ENCODE results near the gene ADAD2. TPM values are rescaled to one million over a fixed set of nuclear protein-coding genes. Genes with fewer than 3 reads are reported as not detected.

ADAD2 gene
- 1 to 10 TPM in 4 of 12 donors, under 1 TPM in 5, not detected in 3; 0.37 to 2.4 (median 0.88) TPM for polyA plus RNA-seq (ENCODE audit: insufficient read length in 12 of 12)
- long read RNA-seq, donor 1: 0 reads
- long read RNA-seq, donor 2, partial matches to known transcripts: 0 of 1 reads
- long read RNA-seq, donor 2, other reads (novel, unspliced or antisense): 0 of 1 reads
- long read RNA-seq, donor 3: 0 reads
- long read RNA-seq, donor 4: 0 reads
- long read RNA-seq, donor 5: 0 reads
- long read RNA-seq, donor 6: 0 reads
- long read RNA-seq, donor 7: 0 reads
- long read RNA-seq, donor 8: 0 reads
- long read RNA-seq, donor 9: 0 reads
- long read RNA-seq, donor 10: 0 reads
- long read RNA-seq, donor 11: 0 reads

DNA sequence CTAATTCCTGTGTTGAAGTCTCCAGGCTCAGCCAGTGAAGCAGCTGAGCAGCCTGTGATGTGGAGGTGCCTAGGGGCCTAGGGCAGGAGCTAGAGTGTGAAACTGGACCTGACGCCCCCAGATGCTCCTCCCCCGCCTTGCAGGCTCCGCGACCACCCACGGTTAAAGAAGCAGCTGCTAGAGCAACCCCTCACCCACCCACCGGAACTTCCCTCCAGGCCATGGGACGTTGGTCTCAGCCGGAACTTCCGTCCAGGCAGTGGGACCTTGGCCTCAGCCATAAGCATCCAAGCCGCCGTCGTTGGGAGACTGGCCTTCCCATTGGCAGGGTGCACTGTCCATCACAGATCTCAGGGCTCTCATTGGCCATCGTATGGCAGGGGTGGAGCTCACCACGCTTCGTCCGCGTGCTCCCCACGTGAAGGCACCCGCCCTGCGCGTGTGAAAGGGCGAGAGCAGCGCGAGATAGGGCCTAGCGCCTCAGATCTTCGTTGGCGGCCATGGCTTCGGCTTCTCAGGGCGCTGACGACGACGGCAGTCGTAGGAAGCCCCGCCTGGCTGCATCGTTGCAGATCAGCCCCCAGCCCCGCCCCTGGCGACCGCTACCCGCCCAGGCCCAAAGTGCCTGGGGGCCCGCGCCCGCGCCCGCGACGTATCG, at the start of gene ADAD2:
ADAD2 (plus strand) TSS at position 427 of the 658 bp plus-strand sequence; CDS start at position 501, 74 bp downstream.
- DNase-seq: no peak

DNA sequence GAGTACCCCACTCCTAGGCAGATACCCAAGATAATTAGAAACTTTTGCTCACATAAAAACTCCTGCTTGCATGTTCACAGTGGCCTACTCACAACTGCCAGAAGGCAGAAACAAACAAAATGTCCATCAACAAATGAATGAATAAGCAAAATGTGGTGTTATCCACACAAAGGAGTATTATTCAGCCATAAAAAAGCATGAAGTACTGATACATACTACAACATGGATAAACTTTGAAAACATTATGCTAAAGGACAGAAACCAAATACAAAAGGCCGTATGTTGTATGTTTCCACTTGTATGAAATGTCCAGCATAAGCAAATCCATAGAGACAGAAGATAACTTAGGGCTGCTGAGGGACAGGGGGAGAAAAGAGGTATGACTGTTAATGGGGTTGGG, 47.9 kb upstream of the ADAD2 start:
- no peak for DNase-seq

DNA sequence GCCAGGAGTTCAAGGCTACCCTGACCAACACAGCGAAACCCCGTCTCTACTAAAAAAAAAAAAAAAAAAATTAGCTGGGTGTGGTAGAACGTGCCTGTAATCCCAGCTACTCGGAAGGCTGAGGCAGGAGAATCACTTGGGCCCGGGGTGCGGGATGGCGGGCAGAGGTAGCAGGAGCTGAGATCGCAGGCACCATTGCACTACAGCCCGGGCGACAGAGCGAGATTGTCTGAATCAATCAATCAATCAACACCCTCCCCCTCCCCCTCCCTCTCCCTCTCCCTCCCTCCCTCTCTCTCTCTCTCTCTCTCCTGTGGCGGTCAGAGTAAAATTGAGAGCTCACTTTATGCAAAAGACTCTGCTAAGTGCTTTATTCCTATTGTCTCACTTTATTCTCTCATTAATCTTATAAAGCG, 47.2 kb upstream of the ADAD2 start:
- no peak for DNase-seq

DNA sequence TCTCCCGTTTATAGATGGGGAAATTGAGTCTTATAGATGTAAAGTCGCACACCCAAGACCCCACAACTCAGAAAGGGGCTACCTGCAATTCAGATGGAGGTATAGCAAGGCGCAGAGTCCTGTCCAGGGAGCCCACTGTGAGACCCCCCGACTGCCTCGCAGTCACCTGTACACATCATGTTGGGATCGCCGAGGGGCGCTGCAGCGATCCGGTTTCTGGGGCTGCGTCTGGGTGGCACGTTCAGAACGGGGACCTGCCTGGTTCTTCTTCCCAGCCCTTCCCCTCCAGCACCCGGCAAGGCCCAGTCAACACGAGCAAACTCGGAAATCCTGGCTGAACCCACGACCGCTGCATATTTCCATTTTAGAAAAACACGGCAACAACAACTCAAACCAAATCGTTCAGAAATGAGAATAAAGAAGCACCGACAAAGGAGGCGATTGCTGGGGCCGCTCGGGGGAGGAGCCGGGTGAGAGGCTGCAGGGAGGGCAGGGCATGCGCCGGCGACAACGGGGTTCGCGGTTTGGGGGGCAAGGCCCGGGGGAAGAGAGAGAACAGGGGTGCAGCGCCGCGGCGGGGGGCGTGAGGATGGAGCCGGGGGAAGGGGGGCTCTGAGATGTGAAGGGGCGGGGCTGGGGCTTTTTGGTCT, 46.6 kb upstream of the ADAD2 start:
- DNase-seq: peak; percentile 22

DNA sequence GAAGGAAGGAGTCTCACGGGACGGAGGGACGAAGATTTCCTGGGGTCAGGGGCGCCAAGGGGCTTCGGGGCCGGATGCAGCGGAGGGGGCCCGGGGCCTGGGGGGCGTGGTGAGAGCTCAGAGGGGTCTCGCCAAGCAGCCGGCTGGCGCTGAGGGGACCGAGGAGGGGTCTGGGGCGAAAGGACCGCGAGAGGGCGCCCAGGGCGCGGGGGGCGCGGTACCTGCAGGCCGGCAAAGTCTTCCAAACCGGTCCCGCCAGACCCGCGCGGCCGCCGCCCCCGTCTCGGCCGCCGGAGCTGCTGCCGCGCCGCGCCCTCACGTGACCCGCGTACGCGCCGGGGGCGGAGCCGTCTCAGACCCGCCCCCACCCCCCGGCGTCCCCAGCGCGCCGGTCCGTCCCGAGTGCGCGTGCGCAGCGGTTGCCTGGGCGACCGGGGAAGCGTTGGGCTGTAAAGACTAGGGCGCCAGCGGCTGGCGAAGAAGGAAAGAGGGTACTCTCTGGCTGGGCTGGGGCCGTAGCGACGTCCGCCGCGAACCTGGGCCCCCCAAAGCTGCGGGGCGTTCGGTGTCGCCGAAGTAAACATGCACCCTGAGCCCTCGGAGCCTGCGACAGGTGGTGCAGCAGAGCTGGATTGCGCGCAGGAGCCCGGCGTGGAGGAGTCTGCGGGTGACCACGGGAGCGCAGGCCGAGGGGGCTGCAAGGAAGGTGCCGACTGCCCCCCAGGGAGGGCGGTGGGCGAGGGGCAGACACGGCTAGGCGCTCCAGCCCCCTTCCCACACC, 45.9 kb upstream of the ADAD2 start, which contains the start of the genes DNAAF1 and HSDL1:
DNAAF1 (plus strand) TSS at position 450 of the 781 bp plus-strand sequence; CDS start at position 583, 133 bp downstream.
HSDL1 (minus strand) TSS at position 319 of the 781 bp plus-strand sequence. CDS start 13,856 bp downstream, outside the sequence.
- DNase-seq: peak; percentile 88

DNA sequence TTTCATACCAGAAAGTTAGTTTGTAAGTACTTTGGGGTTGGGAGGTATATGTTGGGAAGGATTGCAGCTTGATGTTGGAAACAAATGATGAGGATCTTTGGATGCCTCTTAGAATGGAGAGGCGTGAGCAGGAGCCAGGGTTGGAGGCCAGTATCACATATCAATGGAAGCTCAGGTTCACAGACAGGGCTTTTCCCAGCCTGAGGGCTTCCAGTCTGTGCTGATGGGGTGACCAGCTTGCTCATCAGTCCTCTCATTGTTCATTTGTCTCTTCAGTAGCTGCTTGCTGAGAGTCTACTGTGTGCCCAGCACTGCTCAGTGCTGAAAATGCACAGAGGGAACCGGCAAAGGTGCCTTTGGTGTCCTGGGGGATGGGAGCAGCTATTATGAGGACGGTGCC, 40.0 kb upstream of the ADAD2 start:
- DNase-seq: no peak

DNA sequence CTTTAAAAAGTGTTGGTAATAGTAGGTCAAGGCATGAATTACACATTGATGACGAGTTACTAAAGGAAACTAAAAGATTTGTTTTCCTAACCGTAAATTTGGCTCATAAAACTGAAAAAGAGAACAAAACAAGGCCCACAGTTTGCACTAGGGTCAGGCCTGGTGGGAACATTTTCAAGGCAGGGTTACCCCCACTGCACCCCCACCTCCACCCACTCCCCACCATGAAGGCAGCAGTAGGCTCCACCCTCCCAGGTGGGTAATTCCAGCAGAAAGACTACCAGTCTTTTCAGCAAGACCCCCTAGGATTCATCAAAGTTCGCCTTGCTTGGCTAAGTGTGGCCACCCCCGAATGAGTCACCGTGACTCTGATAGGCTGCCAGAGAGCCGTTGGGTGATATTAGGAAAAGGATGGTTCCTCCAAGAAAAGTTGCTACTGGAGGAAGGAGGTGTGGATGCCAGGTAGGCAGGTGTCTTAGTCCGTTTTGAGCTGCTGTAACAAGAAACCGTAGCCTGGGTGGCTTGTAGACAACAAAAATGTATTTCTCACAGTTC, 37.2 kb upstream of the ADAD2 start:
- DNase-seq: no peak

DNA sequence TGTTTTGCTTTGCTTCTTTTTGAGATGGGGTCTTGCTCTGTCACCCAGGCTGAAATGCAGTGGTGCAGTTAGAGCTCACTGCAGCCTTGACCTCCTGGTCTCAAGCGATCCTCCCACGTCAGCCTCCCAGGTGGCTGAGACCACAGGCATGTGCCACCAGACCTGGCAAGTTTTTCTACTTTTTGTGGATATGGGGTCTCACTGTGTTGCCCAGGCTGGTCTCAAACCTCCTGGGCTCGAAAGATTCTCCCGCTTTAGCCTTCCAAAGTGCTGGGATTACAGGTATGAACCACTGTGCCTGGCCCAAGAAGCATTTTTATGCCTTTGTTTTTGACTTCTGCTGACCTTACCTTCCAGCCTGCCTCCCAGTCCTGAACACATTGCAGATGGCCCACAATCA, 35.7 kb upstream of the ADAD2 start:
- DNase-seq: no peak

DNA sequence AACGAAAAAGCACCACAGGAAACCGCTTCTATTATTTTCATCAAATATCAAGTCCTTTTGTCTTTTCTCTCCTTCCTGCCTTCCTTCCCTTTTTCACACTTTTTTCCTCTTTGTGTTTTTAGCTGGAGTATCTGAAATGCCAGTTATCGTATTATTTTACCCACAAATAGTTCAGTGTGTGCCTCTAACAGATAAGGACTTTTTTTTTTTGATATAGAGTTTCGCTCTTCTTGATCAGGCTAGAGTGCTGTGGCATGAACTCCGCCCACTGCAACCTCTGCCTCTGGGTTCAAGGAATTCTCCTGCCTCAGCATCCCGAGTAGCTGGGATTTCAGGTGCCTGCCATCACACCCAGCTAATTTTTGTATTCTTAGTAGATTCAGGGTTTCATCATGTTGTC, 35.2 kb upstream of the ADAD2 start:
- DNase-seq: no peak

DNA sequence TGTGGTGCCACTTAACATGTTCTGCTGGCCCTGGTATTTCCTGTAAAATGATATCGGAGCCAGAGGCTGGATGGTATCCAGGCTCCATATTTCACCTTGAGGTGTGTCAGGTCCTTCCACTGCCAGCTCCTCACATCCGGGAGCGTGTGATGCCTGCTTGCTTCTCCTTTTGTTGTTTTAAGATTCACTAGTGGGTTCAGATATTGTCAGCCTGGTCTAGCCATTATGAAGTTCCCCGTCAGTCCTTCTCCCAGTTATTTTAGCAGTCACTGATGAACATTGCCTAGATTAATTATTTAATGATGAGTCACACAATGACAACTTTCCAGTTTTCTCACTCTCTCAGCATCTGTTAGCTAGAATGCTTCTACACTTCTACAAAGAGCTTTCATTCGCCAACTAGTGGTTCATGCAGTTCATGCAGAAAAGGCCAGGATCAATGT, 34.6 kb upstream of the ADAD2 start:
- no peak for DNase-seq

DNA sequence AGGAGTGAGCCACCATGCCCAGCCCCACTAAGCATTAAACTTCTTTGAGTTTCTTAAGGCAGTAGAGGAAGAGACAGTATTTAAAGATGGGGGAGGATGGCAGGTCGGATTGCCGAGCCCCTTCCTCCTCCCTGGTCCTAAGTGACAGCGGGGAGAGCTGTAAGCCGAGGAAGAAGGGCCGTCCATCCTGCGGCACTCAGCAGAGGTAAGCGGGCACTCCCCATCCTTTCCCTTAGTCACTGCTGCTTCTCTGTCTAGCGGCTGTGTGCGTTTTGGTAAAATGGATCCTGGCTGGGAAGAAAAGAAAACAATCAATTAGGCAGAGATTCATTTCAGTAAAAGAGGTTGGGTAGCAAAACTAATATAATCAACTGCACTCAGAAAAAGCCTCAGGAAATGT, 31.9 kb upstream of the ADAD2 start:
- no peak for DNase-seq

DNA sequence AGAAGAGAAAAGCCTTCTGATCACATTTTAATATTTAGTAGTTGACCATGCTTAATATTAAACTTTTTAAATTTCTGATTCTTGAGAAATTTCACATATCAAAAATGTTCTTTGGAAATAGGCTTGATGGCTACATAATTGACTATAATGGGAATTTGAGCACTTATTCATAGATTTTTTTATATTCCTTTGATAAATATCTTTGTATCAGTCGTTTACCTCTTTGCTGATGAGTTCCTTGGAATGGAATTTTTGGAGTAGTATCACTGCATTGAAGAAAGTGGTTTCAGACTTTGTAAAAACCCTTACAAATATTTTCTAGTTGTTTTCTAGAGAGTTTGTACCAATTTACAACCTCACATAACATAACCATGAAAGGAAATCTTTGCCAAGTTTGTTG, 31.2 kb upstream of the ADAD2 start:
- DNase-seq: no peak

DNA sequence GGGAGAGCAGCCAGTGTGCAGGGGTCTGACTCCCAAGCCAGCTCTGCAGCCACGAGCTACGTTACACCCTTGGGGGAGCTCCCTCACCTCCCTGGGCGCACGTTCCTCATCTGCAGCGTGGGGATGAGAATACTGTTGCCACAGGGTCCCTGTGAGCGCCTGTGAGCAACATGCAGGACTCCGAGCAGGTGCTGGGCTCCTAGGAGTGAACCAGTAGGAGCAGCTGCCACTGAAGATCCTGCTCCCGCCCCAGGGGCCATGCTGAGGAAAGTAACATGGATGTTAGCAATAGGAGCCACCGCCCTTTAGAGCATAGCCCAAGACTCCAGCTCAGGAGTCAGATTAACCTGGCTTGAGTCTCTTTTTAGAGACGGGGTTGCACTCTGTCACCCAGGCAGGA, 29.9 kb upstream of the ADAD2 start:
- DNase-seq: no peak

DNA sequence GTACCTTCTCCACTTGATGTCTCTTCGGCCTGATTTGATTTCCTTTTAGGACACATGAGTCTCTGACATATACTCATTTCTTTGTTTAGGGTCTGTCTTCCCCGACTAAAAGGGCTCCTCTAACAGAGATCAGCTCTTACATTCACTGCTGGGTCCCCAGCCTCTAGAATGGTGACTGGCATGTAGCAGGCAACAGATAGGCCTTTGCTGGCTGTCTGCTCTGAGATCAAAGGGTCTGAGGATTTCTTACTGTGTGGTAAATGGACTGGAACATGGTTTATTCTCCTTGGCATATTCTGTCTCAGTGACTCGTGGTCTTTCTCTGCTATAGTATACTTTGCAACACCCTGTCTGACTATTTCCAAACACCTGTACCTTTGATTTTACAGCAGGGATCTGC, 29.2 kb upstream of the ADAD2 start:
- no peak for DNase-seq

DNA sequence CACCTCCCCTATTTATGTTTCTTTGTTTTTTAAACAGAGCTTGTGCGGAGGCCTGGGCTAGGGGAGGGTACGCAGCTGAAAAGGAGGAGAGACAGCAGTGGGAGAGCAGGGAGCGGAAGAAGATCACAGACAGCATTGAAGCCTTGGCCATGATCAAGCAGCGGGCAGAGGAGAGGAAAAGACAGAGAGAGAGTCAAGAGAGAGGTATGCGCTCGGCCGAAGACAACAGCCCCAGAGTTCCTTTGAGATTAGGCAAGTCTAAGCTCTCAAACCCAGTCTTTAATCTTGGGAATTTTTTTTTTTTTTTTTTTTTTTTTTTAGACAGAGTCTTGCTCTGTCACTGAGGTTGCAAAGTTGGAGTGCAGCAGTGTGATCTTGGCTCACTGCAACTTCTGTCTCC, 25.2 kb upstream of the ADAD2 start:
- no peak for DNase-seq

DNA sequence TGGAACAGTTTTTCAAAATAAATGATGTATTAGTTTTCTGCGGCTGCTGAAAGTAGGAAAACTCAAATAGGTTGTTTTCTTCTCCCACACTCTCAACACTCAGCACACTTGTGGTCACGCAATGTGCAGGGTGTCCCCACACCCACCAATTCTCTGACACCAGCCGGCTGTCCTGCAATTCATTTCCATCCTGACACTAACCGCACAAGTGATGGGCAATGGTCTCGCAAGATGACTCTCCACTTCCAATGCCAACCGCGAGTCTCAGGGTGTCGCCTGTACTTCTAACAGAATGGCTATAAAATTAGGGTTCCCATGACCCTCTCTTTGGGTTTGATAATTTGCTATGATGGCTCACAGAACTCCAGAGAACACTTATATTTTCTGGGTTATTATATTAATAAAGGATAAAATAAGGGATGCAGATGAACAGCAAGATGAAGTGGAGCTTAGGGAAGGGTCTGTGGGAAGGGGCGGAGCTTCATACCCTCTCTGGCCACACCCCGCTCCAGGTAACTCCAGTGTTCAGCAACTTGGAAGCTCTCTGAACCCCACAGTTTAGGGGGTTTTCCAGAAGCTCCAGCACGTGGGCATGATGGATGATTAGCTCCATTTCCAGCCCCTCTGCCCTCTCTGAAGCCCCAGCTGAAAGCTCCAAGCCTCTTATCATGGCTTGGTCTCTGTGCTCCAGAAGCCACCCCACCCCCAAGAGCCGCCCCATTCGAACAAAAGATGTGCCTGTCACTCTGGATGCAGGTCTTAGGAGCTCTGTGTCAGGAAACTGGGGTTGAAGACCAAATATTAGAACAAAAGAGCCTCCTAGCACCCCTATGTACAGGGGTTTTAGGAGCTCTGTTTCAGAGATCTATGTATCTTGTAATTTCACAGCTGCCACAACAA, 23.9 kb upstream of the ADAD2 start:
- no peak for DNase-seq

DNA sequence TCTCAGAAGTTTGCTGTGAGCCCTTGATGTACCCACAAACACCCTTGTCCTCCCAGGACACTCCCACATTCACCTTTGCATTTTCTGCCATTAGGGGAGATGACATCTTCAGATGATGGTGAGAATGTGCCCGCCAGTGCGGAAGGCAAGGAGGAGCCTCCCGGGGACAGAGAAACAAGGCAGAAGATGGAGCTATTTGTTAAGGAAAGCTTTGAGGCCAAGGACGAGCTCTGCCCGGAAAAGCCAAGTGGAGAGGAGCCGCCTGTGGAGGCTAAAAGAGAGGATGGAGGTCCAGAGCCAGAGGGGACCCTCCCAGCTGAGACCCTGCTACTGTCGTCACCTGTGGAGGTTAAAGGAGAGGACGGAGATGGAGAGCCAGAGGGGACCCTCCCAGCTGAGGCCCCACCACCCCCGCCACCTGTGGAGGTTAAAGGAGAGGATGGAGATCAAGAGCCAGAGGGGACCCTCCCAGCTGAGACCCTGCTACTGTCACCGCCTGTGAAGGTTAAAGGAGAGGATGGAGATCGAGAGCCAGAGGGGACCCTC, 21.1 kb upstream of the ADAD2 start:
- no peak for DNase-seq

DNA sequence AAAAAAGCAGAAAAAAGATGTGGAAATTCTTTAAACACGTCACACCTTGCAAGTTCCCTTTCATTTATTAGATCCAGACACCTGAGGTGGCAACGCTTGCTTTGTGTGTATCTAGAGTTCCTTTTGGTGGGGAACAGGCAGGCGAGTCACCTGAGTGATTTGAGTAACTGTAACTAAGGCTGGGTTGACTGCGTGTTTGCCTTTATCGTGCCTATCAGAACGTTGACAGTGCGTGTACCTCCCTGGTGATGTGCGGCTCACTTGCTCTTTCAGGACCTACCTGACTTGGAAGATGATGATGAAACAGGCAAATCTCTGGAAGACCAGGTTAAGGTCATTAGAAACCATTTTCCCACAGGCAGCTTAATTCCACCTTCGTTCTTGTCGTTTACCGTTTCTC, 16.6 kb upstream of the ADAD2 start:
- DNase-seq: no peak

DNA sequence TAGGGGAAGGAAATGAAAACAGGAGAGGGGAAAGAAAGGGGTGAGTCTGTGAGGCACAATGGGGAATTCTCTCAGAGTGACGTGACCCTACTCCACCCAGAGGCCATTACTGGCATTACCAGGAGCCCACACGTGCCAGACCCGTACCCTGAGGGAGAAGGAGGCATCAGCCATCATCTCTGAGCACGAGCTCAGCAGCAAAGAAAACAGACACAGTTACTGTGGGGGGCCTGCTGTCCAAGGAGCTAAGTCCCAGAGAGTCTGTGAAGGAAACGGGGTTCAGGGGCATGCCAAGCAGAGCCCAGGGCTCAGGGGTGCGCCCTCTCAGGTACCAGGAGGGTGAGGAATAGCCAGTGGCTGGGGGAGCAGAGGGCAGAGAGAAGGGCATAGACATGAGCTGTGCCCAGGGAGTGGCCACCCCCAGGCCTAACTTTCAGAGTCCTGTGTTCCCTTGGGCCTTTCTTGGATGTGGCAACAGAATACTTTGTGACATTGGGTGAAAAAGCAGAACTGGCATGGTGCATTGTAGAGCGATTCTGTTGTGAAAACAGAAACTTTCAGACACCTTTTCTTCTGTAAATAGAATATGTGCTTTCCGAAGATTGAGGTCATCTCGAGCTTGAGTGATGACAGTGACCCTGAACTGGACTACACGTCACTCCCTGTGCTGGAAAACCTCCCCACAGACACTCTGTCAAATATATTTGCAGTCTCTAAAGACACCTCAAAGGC, 15.4 kb upstream of the ADAD2 start:
- no peak for DNase-seq
